Esophagus squamous epithelium (tissue), 5 donors: ENCODE data around the gene CMC2. TPM values are rescaled to one million over a fixed set of nuclear protein-coding genes. Genes with fewer than 3 reads are reported as not detected.

ENCODE experiments used
- DNase-seq: peaks from one replicate; lab custom pipeline; 2025; lab: John Stamatoyannopoulos, UW
- H3K27ac ChIP-seq, 4 donors: fragments of 200-600 bp; sonication (generic); one replicate each; pipeline ENCODE4 v1.5.1; 2016 to 2019; ENCODE audit warnings: mild to moderate bottlenecking in 1 of 4
- H3K27me3 ChIP-seq, 4 donors: fragments of 200-600 bp; sonication (generic); 1 replicate in 3 of 4; 2 replicates in 1 of 4; pipeline versions ENCODE4 v1.5.1 to v1.6.0; 2017 to 2021; ENCODE audit warnings: antibody characterized with exemption in 1 of 4
- H3K36me3 ChIP-seq, 3 donors: fragments of 200-600 bp; sonication (generic); one replicate each; pipeline ENCODE4 v1.5.1; 2016 to 2019
- H3K4me1 ChIP-seq, 3 donors: fragments of 200-600 bp; sonication (generic); one replicate each; pipeline ENCODE4 v1.5.1; 2017 to 2019
- H3K4me3 ChIP-seq, 4 donors: fragments of 200-600 bp; sonication (generic); 1 replicate in 3 of 4; 2 replicates in 1 of 4; pipeline ENCODE4 v1.5.1; 2016 to 2019; ENCODE audit warnings: mild to moderate bottlenecking in 2 of 4, moderate library complexity in 1 of 4
- H3K9me3 ChIP-seq, 3 donors: fragments of 200-600 bp; sonication (generic); one replicate each; pipeline ENCODE4 v1.5.1; 2016 to 2019
- CTCF ChIP-seq, 6 experiments: fragments of 450-650 bp in 4 of 6; fragments of 200-600 bp in 2 of 6; sonication (generic) in 2 of 6; IDR thresholded peaks; one replicate each; pipeline ENCODE4 v1.5.1; 2016 to 2019; ENCODE audit warnings: antibody characterized with exemption in 6 of 6, mild to moderate bottlenecking in 4 of 6, moderate library complexity in 4 of 6
- POLR2A ChIP-seq, 4 donors: fragments of 450-650 bp; IDR thresholded peaks; one replicate each; pipeline ENCODE4 v1.6.1; 2017; ENCODE audit warnings: antibody characterized with exemption in 4 of 4, mild to moderate bottlenecking in 4 of 4, moderate library complexity in 3 of 4
- WGBS, 2 donors: methylation state at CpG; one replicate each; pipeline ENCODE4 v1.1.5; 2018; 5-methylcytosine and 5-hydroxymethylcytosine counted together
- intact Hi-C: fragments of 100-400 bp; cut with DNase I; formaldehyde crosslinking; loops from one replicate; pipeline ENCODE4 v1.15.0; 2022
- total RNA-seq, 4 donors: library from RNA; depleted of rRNA; stranded (reverse); fragments of >200 nt; gene quantifications; one replicate each; pipeline ENCODE4 v1.1.0, GENCODE V29; 2016
- donor health status: DM: yes; HTN: yes; CAD: no.

CMC2 gene
- total RNA-seq, 4 donors from 2014 or later = 7.4 to 41.2 (median 24.4) TPM

GRCh38 chr16:80946481-80946880 lies 60.2 kb downstream of the CMC2 start:
- no peak overlapping the region for H3K27ac ChIP-seq
- H3K36me3 ChIP-seq = no peaks in the 10 kb centered on the region
- H3K27me3 ChIP-seq = peaks cover 0 to 3% (median 0%) of the 10 kb centered on the region in 4 donors
- WGBS, 2 donors = 82 to 86% methylated on average over 4 of the region's 4 CpGs
- DNase-seq = no peak
- peaks cover 0 to 18% (median 0%) of the 10 kb centered on the region in 3 donors for H3K4me1 ChIP-seq
- TF ChIP-seq POLR2A (IDR thresholded peaks at IDR 0.05) (no peak), CTCF (IDR thresholded peaks at IDR 0.05) (no peak)
- H3K9me3 ChIP-seq = no peaks in the 10 kb centered on the region
- intact Hi-C loops = no loop called here
- H3K4me3 ChIP-seq = no peak overlapping the region

DNA sequence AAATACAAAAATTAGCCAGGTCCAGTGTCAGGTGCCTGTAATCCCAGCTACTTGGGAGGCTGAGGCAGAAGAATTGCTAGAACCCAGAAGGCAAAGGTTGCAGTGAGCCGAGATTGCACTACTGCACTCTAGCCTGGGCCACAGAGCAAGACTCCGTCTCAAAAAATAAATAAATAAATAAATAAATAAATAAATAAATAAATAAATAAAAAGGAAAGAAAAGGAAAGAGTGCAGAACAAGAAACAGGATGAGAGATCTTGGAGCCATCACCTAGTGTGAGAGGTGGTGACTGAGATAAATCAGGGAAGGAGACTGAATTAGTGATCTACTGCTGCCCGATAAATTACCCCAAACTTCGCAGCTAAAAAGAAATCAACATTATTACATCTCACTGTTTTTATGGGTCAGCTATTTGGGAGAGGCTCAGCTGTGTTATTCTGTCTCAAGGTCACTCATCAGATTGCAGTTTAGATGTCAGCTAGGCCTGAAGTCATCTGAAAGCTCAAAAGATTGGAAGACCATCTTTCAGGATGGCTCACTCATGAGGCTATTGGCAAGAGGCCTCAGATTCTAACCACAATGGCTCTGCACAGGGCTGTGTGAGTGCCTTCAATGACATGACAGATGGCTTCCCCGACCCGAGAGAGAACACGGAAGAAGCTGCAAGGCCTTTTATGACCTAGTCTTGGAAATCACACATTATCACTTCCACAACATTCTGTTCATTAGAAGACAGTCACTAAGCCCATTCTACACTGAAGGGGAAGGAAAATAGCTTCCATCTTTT lies 66.4 kb downstream of the CMC2 start:
- intact Hi-C loops = no loop called here
- Histone ChIP-seq H3K36me3 (no peaks in the 10 kb centered on the region), H3K27ac (no peak overlapping the region), H3K9me3 (no peaks in the 10 kb centered on the region), H3K4me3 (no peak overlapping the region), H3K27me3 (no peaks in the 10 kb centered on the region), H3K4me1 (peaks cover 0 to 38% (median 15%) of the 10 kb centered on the region in 3 donors)
- WGBS, 2 donors = 86 to 92% methylated on average over 7 of the region's 7 CpGs
- TF ChIP-seq CTCF (IDR thresholded peaks at IDR 0.05) = no peak
- TF ChIP-seq POLR2A (IDR thresholded peaks at IDR 0.05) = no peak
- no peak for DNase-seq

- Histone ChIP-seq H3K27me3 (peaks cover 0 to 7% (median 0%) of the 10 kb centered on the region in 4 donors), H3K27ac (peak overlapping the region in 1 of 4 donors; percentile 64), H3K9me3 (no peaks in the 10 kb centered on the region), H3K4me1 (peaks cover 0 to 38% (median 15%) of the 10 kb centered on the region in 3 donors), H3K4me3 (no peak overlapping the region), H3K36me3 (no peaks in the 10 kb centered on the region)
- WGBS, 2 donors = 37 to 42% methylated on average over 4 of the region's 4 CpGs
- intact Hi-C loops = no loop called here
- no peak for DNase-seq
- TF ChIP-seq CTCF (IDR thresholded peaks at IDR 0.05) (no peak), POLR2A (IDR thresholded peaks at IDR 0.05) (no peak)
These were observed 67.8 kb downstream of the CMC2 start for GRCh38 chr16:80938879-80939260.

GRCh38 chr16:80938004-80938878 lies 68.4 kb downstream of the CMC2 start:
- Histone ChIP-seq H3K27ac (peak overlapping the region; percentile 21 to 64 (median 28)), H3K27me3 (peaks cover 0 to 12% (median 0%) of the 10 kb centered on the region in 4 donors), H3K36me3 (no peaks in the 10 kb centered on the region), H3K4me1 (peaks cover 0 to 39% (median 15%) of the 10 kb centered on the region in 3 donors), H3K4me3 (peak overlapping the region in 1 of 4 donors; percentile 12), H3K9me3 (no peaks in the 10 kb centered on the region)
- intact Hi-C loops = no loop called here
- DNase-seq = no peak
- TF ChIP-seq POLR2A (IDR thresholded peaks at IDR 0.05) = no peak
- 25 to 32% methylated on average over 13 to 15 of the region's 15 CpGs for WGBS, 2 donors

DNA sequence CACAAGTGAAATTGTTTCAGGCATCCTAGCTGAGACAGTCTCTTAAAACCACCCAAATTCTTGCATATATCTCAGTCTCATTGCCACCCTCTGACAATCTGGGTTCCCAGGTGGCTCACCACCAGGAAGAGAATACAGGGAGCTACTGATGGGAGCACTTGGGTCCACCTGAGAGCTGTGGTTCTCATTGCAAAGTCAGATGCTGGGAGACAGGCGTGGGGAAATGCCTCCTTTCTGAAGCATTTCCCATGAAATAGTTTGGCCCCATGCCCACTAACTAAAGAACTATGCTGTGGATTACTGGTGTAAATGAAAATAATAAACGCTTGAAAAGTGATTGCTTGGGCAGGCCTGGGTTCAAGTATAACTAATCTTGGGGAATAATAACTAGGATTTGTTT lies 70.3 kb downstream of the CMC2 start:
- Histone ChIP-seq H3K4me3 (no peak overlapping the region), H3K36me3 (no peaks in the 10 kb centered on the region), H3K27ac (peak overlapping the region in 3 of 4 donors; percentile 25 to 45 (median 39)), H3K27me3 (peaks cover 0 to 27% (median 0%) of the 10 kb centered on the region in 4 donors), H3K9me3 (no peaks in the 10 kb centered on the region), H3K4me1 (peaks cover 16 to 57% (median 24%) of the 10 kb centered on the region in 3 donors)
- intact Hi-C loops = no loop called here
- TF ChIP-seq CTCF (IDR thresholded peaks at IDR 0.05) (no peak), POLR2A (IDR thresholded peaks at IDR 0.05) (no peak)
- DNase-seq = no peak
- 30 to 50% methylated on average over 2 of the region's 2 CpGs for WGBS, 2 donors
